ENCODE measurements around the gene ARMC8. TPM values are rescaled to one million over a fixed set of nuclear protein-coding genes. Genes with fewer than 3 reads are reported as not detected.

Gene ARMC8
- total RNA-seq, 1 experiment from 2014 or later = 52.6 TPM

GRCh38 chr3:138245026-138245425 is 57.9 kb downstream of the ARMC8 start:
- Mint-ChIP-seq H3K27ac (ENCODE audit: unreplicated experiment) (no peak overlapping the region), H3K4me3 (ENCODE audit: unreplicated experiment) (no peak overlapping the region), H3K36me3 (ENCODE audit: insufficient read depth, unreplicated experiment) (peaks cover 28% of the 10 kb centered on the region), H3K27me3 (ENCODE audit: insufficient read depth, unreplicated experiment) (no peaks in the 10 kb centered on the region), H3K9me3 (ENCODE audit: unreplicated experiment) (no peaks in the 10 kb centered on the region), H3K4me1 (ENCODE audit: low read depth, unreplicated experiment) (no peaks in the 10 kb centered on the region)
- Histone ChIP-seq H3K4me1 (no peaks in the 10 kb centered on the region), H3K4me3 (ENCODE audit: low read depth, low read length) (no peak overlapping the region), H3K9me3 (no peaks in the 10 kb centered on the region), H3K27me3 (replicated peaks; ENCODE audit: control insufficient read depth, insufficient read depth, low read length) (no peaks in the 10 kb centered on the region), H3K36me3 (ENCODE audit: control insufficient read depth, insufficient read depth, low read length) (no peaks in the 10 kb centered on the region)
- no peak for TF ChIP-seq CTCF (IDR thresholded peaks at IDR 0.05; ENCODE audit: insufficient read depth in 1 of 2, low read depth in 1 of 2, low read length in 1 of 2, severe bottlenecking in 1 of 2, unreplicated experiment in 1 of 2)
- ChIA-PET CTCF (no interaction called here), POLR2A (no interaction called here)
- DNase-seq = no peak
- intact Hi-C loops (cut with micrococcal nuclease; ENCODE audit: unreplicated experiment) = no loop called here
- no TSS peak for BruUV-seq (replicated peaks)

GRCh38 chr3:138249636-138250035 is 62.5 kb downstream of the ARMC8 start:
- Histone ChIP-seq H3K4me3 (ENCODE audit: low read depth, low read length) (no peak overlapping the region), H3K4me1 (0 out of 2 replicates have a peak, but pooled peaks cover 3% of the 10 kb centered on the region), H3K9me3 (no peaks in the 10 kb centered on the region), H3K27me3 (replicated peaks; ENCODE audit: control insufficient read depth, insufficient read depth, low read length) (no peaks in the 10 kb centered on the region), H3K36me3 (ENCODE audit: control insufficient read depth, insufficient read depth, low read length) (no peaks in the 10 kb centered on the region)
- peaks cover 7% of the 10 kb centered on the region for H3K4me1 Mint-ChIP-seq (ENCODE audit: low read depth, unreplicated experiment)
- no peak overlapping the region for H3K4me3 Mint-ChIP-seq (ENCODE audit: unreplicated experiment)
- no peaks in the 10 kb centered on the region for H3K27me3 Mint-ChIP-seq (ENCODE audit: insufficient read depth, unreplicated experiment)
- POLR2A ChIA-PET = no interaction called here
- no TSS peak for BruUV-seq (replicated peaks)
- intact Hi-C loops (cut with micrococcal nuclease; ENCODE audit: unreplicated experiment) = no loop called here
- no peaks in the 10 kb centered on the region for H3K9me3 Mint-ChIP-seq (ENCODE audit: unreplicated experiment)
- CTCF ChIA-PET = no interaction called here
- no peak for DNase-seq
- peaks cover 28% of the 10 kb centered on the region for H3K36me3 Mint-ChIP-seq (ENCODE audit: insufficient read depth, unreplicated experiment)
- TF ChIP-seq CTCF (IDR thresholded peaks at IDR 0.05; ENCODE audit: insufficient read depth in 1 of 2, low read depth in 1 of 2, low read length in 1 of 2, severe bottlenecking in 1 of 2, unreplicated experiment in 1 of 2) = no peak
- H3K27ac Mint-ChIP-seq (ENCODE audit: unreplicated experiment) = no peak overlapping the region

- H3K27me3 ChIP-seq (replicated peaks; ENCODE audit: control insufficient read depth, insufficient read depth, low read length) = no peaks in the 10 kb centered on the region
- H3K36me3 ChIP-seq (ENCODE audit: control insufficient read depth, insufficient read depth, low read length) = no peaks in the 10 kb centered on the region
- TF ChIP-seq CTCF (IDR thresholded peaks at IDR 0.05; ENCODE audit: insufficient read depth in 1 of 2, low read depth in 1 of 2, low read length in 1 of 2, severe bottlenecking in 1 of 2, unreplicated experiment in 1 of 2) = no peak
- H3K27ac Mint-ChIP-seq (ENCODE audit: unreplicated experiment) = no peak overlapping the region
- no peak overlapping the region for H3K4me3 Mint-ChIP-seq (ENCODE audit: unreplicated experiment)
- no TSS peak for BruUV-seq (replicated peaks)
- H3K4me1 Mint-ChIP-seq (ENCODE audit: low read depth, unreplicated experiment) = peaks cover 7% of the 10 kb centered on the region
- POLR2A ChIA-PET = no interaction called here
- 0 out of 2 replicates have a peak, but pooled peaks cover 3% of the 10 kb centered on the region for H3K4me1 ChIP-seq
- H3K27me3 Mint-ChIP-seq (ENCODE audit: insufficient read depth, unreplicated experiment) = no peaks in the 10 kb centered on the region
- no peaks in the 10 kb centered on the region for H3K9me3 ChIP-seq
- CTCF ChIA-PET = no interaction called here
- no peak overlapping the region for H3K4me3 ChIP-seq (ENCODE audit: low read depth, low read length)
- DNase-seq = no peak
- peaks cover 12% of the 10 kb centered on the region for H3K36me3 Mint-ChIP-seq (ENCODE audit: insufficient read depth, unreplicated experiment)
- H3K9me3 Mint-ChIP-seq (ENCODE audit: unreplicated experiment) = no peaks in the 10 kb centered on the region
- intact Hi-C loops (cut with micrococcal nuclease; ENCODE audit: unreplicated experiment) = no loop called here
Observed at GRCh38 chr3:138253609-138254008, 66.5 kb downstream of the ARMC8 start.

Measured in Caco-2 (cell line).